Activated CD4-positive, alpha-beta memory T cell treated with anti-CD3 and anti-CD28 coated beads for 36 hours (primary cell): ENCODE data around the gene ATG2B. TPM values are rescaled to one million over a fixed set of nuclear protein-coding genes. Genes with fewer than 3 reads are reported as not detected.

Experiments used
- CTCF ChIA-PET: fragments of 350-600 bp; sonication (Branson Sonifier 250); formaldehyde crosslinking; loops from one replicate; lab custom pipeline; 2021; ENCODE audit warnings: antibody characterized with exemption, inconsistent platforms; lab: Charles Lee
- POLR2A ChIA-PET: fragments of 350-600 bp; sonication (Branson Sonifier 250); formaldehyde crosslinking; loops from one replicate; lab custom pipeline; 2021; ENCODE audit warnings: antibody characterized with exemption; lab: Charles Lee
- DNase-seq: peaks from one replicate; pipeline ENCODE4 v3.0.0-alpha.2; 2020
- H3K27ac Mint-ChIP-seq: one replicate; pipeline ENCODE4 v1.8.0; 2021; ENCODE audit warnings: mixed read lengths
- H3K27me3 Mint-ChIP-seq: one replicate; pipeline ENCODE4 v1.8.0; 2021; ENCODE audit warnings: mixed read lengths
- H3K36me3 Mint-ChIP-seq: one replicate; pipeline ENCODE4 v1.8.0; 2021; ENCODE audit warnings: mixed read lengths
- H3K4me1 Mint-ChIP-seq: one replicate; pipeline ENCODE4 v1.8.0; 2021; ENCODE audit warnings: low read depth, mixed read lengths
- H3K4me3 Mint-ChIP-seq: one replicate; pipeline ENCODE4 v1.8.0; 2021; ENCODE audit warnings: mild to moderate bottlenecking, mixed read lengths
- H3K9me3 Mint-ChIP-seq: one replicate; pipeline ENCODE4 v1.8.0; 2021; ENCODE audit warnings: mixed read lengths
- intact Hi-C: fragments of 100-400 bp; cut with micrococcal nuclease; formaldehyde crosslinking; loops from one replicate; pipeline ENCODE4 v1.15.1; 2023
- total RNA-seq, 2 experiments: library from RNA; stranded (reverse); gene quantifications; one replicate each; pipeline ENCODE4 v1.2.3, GENCODE V29; 2021

Gene ATG2B
- total RNA-seq, 2 experiments from 2014 or later, result 12.0 to 12.8 TPM

- H3K36me3 Mint-ChIP-seq, result no peaks in the 10 kb centered on the region
- intact Hi-C loops, result no loop called here
- peaks cover 3% of the 10 kb centered on the region for H3K4me1 Mint-ChIP-seq
- no peak for DNase-seq
- H3K4me3 Mint-ChIP-seq, result peak overlapping the region; percentile 73
- ChIA-PET POLR2A (interaction anchor here (0.7 kb wide), 1 partner anchor 195 kb away, joined by 3 read pairs; no protein-coding TSS in a partner anchor), CTCF (no interaction called here)
- no peak overlapping the region for H3K27ac Mint-ChIP-seq
- H3K27me3 Mint-ChIP-seq, result no peaks in the 10 kb centered on the region
- no peaks in the 10 kb centered on the region for H3K9me3 Mint-ChIP-seq
Observed at GRCh38 chr14:96393071-96393691, 30.0 kb upstream of the ATG2B start.

- Mint-ChIP-seq H3K4me3 (peak overlapping the region; percentile 89), H3K27ac (peak overlapping the region; percentile 64), H3K36me3 (peaks cover under 1% of the 10 kb centered on the region), H3K9me3 (no peaks in the 10 kb centered on the region), H3K4me1 (peaks cover 3% of the 10 kb centered on the region), H3K27me3 (no peaks in the 10 kb centered on the region)
- intact Hi-C loops, result loop anchor here (1.0 kb wide), 1 partner anchor 28 kb away; the partner anchor contains the start of genes ATG2B and GSKIP
- CTCF ChIA-PET, result interaction anchor here (1.2 kb wide), 1 partner anchor 21 kb away, joined by 3 read pairs; no protein-coding TSS in a partner anchor
- peak; percentile 99 for DNase-seq
- POLR2A ChIA-PET, result interaction anchor here (0.8 to 1.0 kb wide), 2 partner anchors 11 to 406 kb away, joined by 3 to 5 read pairs; partner anchors contain the start of gene VRK1
Observed at GRCh38 chr14:96391293-96392118, 28.4 kb upstream of the ATG2B start.

GRCh38 chr14:96390965-96391292 is 27.8 kb upstream of the ATG2B start:
- intact Hi-C loops, result loop anchor here (1.0 kb wide), 1 partner anchor 28 kb away; the partner anchor contains the start of genes ATG2B and GSKIP
- ChIA-PET CTCF (no interaction called here), POLR2A (interaction anchor here (0.8 to 1.0 kb wide), 2 partner anchors 10 to 406 kb away, joined by 3 to 5 read pairs; partner anchors contain the start of gene VRK1)
- peaks cover 2% of the 10 kb centered on the region for H3K36me3 Mint-ChIP-seq
- no peaks in the 10 kb centered on the region for H3K27me3 Mint-ChIP-seq
- H3K4me1 Mint-ChIP-seq, result peaks cover 3% of the 10 kb centered on the region
- H3K9me3 Mint-ChIP-seq, result no peaks in the 10 kb centered on the region
- H3K4me3 Mint-ChIP-seq, result peak overlapping the region; percentile 89
- no peak for DNase-seq
- no peak overlapping the region for H3K27ac Mint-ChIP-seq

DNA sequence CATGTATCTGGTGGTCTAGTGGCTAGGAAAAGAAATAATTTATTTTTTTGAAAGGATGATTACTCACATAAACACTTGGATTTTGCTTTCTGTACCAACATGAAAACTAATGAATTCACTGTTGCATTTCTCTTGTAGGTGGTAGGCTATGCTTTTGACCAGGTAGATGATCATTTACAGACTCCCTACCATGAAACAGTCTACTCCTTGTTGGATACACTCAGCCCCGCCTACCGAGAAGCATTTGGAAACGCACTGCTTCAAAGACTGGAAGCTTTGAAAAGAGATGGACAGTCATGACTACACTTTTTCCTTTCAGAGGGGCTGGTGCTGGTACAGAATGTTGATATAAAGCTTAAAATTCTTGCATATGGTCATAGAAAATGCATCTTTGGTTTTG is 22.2 kb upstream of the ATG2B start:
- no peaks in the 10 kb centered on the region for H3K27me3 Mint-ChIP-seq
- H3K27ac Mint-ChIP-seq, result no peak overlapping the region
- H3K4me1 Mint-ChIP-seq, result no peaks in the 10 kb centered on the region
- DNase-seq, result no peak
- H3K36me3 Mint-ChIP-seq, result peaks cover 13% of the 10 kb centered on the region
- H3K9me3 Mint-ChIP-seq, result no peaks in the 10 kb centered on the region
- intact Hi-C loops, result no loop called here
- ChIA-PET CTCF (no interaction called here), POLR2A (no interaction called here)
- H3K4me3 Mint-ChIP-seq, result no peak overlapping the region

- H3K27me3 Mint-ChIP-seq, result no peaks in the 10 kb centered on the region
- H3K36me3 Mint-ChIP-seq, result peaks cover 13% of the 10 kb centered on the region
- POLR2A ChIA-PET, result no interaction called here
- DNase-seq, result no peak
- intact Hi-C loops, result no loop called here
- no peak overlapping the region for H3K27ac Mint-ChIP-seq
- CTCF ChIA-PET, result no interaction called here
- no peak overlapping the region for H3K4me3 Mint-ChIP-seq
- H3K9me3 Mint-ChIP-seq, result no peaks in the 10 kb centered on the region
- no peaks in the 10 kb centered on the region for H3K4me1 Mint-ChIP-seq
Observed at GRCh38 chr14:96384740-96385139, 21.6 kb upstream of the ATG2B start.

- Mint-ChIP-seq H3K27ac (no peak overlapping the region), H3K4me1 (no peaks in the 10 kb centered on the region), H3K4me3 (no peak overlapping the region), H3K36me3 (peaks cover 13% of the 10 kb centered on the region), H3K27me3 (no peaks in the 10 kb centered on the region), H3K9me3 (no peaks in the 10 kb centered on the region)
- ChIA-PET POLR2A (no interaction called here), CTCF (no interaction called here)
- intact Hi-C loops, result no loop called here
- no peak for DNase-seq
Observed at GRCh38 chr14:96384053-96384452, 20.9 kb upstream of the ATG2B start.

DNA sequence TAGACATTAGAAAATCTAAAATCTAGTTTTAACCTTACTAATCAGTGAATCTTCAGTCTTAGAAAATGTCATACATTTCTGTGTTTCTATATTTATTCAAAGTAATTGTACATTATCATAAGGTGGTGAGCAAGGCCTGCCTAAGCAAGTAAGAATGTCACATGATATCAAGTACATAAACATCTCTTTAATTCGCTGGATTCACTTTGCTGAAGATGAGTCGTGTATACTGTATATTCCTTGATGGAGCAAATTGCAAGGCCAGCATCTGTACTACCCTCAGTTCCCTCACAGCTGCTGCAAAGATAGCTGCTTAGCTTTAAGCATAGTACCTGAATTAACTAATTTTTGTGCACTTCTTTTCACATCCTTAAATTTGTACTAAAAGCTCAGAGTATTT is 20.3 kb upstream of the ATG2B start:
- POLR2A ChIA-PET, result no interaction called here
- no peaks in the 10 kb centered on the region for H3K27me3 Mint-ChIP-seq
- DNase-seq, result no peak
- no peaks in the 10 kb centered on the region for H3K4me1 Mint-ChIP-seq
- H3K27ac Mint-ChIP-seq, result no peak overlapping the region
- H3K9me3 Mint-ChIP-seq, result no peaks in the 10 kb centered on the region
- CTCF ChIA-PET, result no interaction called here
- H3K36me3 Mint-ChIP-seq, result peaks cover 13% of the 10 kb centered on the region
- no peak overlapping the region for H3K4me3 Mint-ChIP-seq
- intact Hi-C loops, result no loop called here

GRCh38 chr14:96380735-96381134 is 17.6 kb upstream of the ATG2B start:
- H3K36me3 Mint-ChIP-seq, result peaks cover 9% of the 10 kb centered on the region
- intact Hi-C loops, result no loop called here
- no peak overlapping the region for H3K27ac Mint-ChIP-seq
- H3K9me3 Mint-ChIP-seq, result no peaks in the 10 kb centered on the region
- peak; percentile 17 for DNase-seq
- no peak overlapping the region for H3K4me3 Mint-ChIP-seq
- peaks cover 3% of the 10 kb centered on the region for H3K4me1 Mint-ChIP-seq
- ChIA-PET CTCF (no interaction called here), POLR2A (interaction anchor here (1.6 kb wide), 1 partner anchor 10 kb away, joined by 5 read pairs; no protein-coding TSS in a partner anchor)
- no peaks in the 10 kb centered on the region for H3K27me3 Mint-ChIP-seq

- ChIA-PET POLR2A (no interaction called here), CTCF (interaction anchor here (0.5 kb wide), 1 partner anchor 51 kb away, joined by 3 read pairs; no protein-coding TSS in a partner anchor)
Observed at GRCh38 chr14:96376093-96376492, 13.0 kb upstream of the ATG2B start.

GRCh38 chr14:96373538-96373937 is 10.4 kb upstream of the ATG2B start:
- ChIA-PET POLR2A (no interaction called here), CTCF (interaction anchor here (0.6 kb wide), 1 partner anchor 125 kb away, joined by 3 read pairs; no protein-coding TSS in a partner anchor)
- Mint-ChIP-seq H3K27ac (no peak overlapping the region), H3K4me1 (peaks cover 12% of the 10 kb centered on the region), H3K4me3 (no peak overlapping the region), H3K9me3 (no peaks in the 10 kb centered on the region), H3K27me3 (no peaks in the 10 kb centered on the region), H3K36me3 (peaks cover 9% of the 10 kb centered on the region)
- no peak for DNase-seq
- intact Hi-C loops, result no loop called here

More at GRCh38 chr14:96376093-96376492, 13.0 kb upstream of the ATG2B start:
- Mint-ChIP-seq H3K4me1 (peaks cover 6% of the 10 kb centered on the region), H3K9me3 (no peaks in the 10 kb centered on the region), H3K27me3 (no peaks in the 10 kb centered on the region), H3K27ac (no peak overlapping the region), H3K36me3 (peaks cover 7% of the 10 kb centered on the region), H3K4me3 (no peak overlapping the region)
- intact Hi-C loops, result no loop called here
- no peak for DNase-seq

DNA sequence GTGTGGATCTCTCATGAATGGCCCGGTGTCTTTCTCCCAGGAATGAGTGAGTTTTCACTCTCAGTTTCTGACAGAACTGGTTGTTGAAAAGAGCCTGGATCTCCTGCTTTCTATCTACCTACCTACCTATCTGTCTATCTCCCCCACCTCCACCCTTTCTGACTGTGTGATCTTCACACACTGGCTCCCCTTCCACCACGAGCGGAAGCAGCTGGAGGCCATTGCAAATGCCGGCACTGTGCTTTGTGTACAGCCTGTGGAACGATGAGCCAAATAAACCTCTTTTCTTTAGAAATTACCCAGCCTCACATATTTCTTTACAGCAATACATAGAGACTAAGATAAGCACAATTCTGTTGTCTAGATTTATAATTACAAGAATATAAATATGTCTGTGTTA is 7.4 kb upstream of the ATG2B start:
- ChIA-PET CTCF (interaction anchor here (1.6 kb wide), 1 partner anchor 21 kb away, joined by 3 read pairs; the partner anchor contains the start of gene AK7), POLR2A (no interaction called here)
- Mint-ChIP-seq H3K36me3 (peaks cover 12% of the 10 kb centered on the region), H3K27ac (no peak overlapping the region), H3K4me3 (no peak overlapping the region), H3K27me3 (no peaks in the 10 kb centered on the region), H3K4me1 (peaks cover 19% of the 10 kb centered on the region), H3K9me3 (no peaks in the 10 kb centered on the region)
- no peak for DNase-seq
- intact Hi-C loops, result no loop called here

GRCh38 chr14:96368534-96368933 is 5.4 kb upstream of the ATG2B start:
- H3K9me3 Mint-ChIP-seq, result no peaks in the 10 kb centered on the region
- H3K36me3 Mint-ChIP-seq, result peaks cover 5% of the 10 kb centered on the region
- CTCF ChIA-PET, result no interaction called here
- intact Hi-C loops, result no loop called here
- H3K27ac Mint-ChIP-seq, result no peak overlapping the region
- no peak overlapping the region for H3K4me3 Mint-ChIP-seq
- H3K4me1 Mint-ChIP-seq, result peaks cover 30% of the 10 kb centered on the region
- POLR2A ChIA-PET, result interaction anchor here (0.9 kb wide), 1 partner anchor 8 kb away, joined by 3 read pairs; no protein-coding TSS in a partner anchor
- no peak for DNase-seq
- H3K27me3 Mint-ChIP-seq, result no peaks in the 10 kb centered on the region
